GM18502 (cell line): Measurements from ENCODE around the gene HAS3.
"Not testable (repeated sequence)": the region's sequence is repeated elsewhere in the genome, so short reads cannot be mapped to it uniquely, and the experiment has no call there.

Experiments used
- ATAC-seq: cut with Tn5 transposase; IDR thresholded peaks from one replicate; pipeline ENCODE4 v1.9.1; 2021; ENCODE audit warnings: mild to moderate bottlenecking; ENCODE audit not compliant: unreplicated experiment, poor library complexity

The HAS3 gene

DNA sequence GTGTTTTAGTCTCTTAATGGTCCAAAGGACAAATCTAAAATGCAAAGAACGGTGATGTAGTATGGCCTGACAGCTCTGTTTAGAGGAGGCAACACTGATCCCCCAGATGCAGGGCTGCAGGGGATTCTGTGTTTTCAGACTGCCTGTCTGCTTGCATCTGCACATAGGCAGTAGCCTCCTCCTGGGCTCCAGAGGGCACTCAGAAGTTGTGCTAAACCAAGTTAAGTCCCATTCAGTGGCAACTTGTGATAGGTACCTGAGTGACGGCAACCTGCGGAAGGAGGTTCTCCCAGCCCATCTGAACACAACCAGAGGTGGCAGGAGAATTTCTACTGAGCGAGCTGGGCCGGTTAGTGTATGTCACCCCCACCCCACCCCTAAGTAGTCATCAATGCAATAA, 9.9 kb downstream of the HAS3 start:
- ATAC-seq, result no peak

GRCh38 chr16:69115837-69116236, 10.4 kb downstream of the HAS3 start:
- ATAC-seq, result no peak

GRCh38 chr16:69116256-69116875, 10.9 kb downstream of the HAS3 start:
- ATAC-seq, result no peak

DNA sequence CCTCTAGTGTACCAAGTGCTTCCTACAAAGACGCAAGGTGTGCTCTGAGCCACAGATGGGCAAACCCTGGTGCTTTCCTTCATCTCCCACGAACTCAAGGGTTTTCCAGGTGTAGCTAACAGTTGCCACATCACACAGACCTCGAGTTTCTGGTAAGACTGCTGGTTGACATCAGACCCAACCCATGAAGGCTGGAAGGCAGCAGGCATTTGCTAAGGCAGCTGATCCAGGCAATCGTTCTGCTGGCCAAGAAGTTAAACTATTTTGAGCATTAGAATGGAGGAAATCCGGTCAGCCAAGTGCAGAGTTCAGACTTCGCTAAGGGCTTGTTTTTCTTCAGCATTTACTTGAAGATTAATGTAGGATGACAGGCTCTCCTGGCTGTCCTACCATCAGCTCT, 11.5 kb downstream of the HAS3 start:
- no peak for ATAC-seq

- no peak for ATAC-seq
These were observed 13.0 kb downstream of the HAS3 start for GRCh38 chr16:69118468-69118867.

DNA sequence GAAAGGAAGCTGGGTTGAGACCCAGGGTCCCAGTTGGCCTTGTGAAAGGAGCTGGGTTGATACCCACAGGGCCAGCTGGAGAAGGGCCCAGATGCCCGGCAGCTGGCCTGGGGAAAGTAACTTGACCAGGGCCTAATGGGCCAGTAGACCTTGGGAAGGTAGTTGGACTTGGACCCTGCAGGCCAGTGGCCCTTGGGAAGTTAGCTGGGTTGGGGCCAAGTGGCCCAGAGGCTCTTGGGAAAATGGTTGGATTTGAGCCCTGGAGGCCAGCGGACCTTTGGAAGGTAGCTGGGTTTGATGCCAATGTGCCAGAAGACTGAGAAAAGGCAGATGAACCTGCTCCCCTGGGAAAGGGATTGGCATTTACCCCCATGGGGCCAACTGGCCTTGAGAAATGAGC, 13.5 kb downstream of the HAS3 start:
- no peak for ATAC-seq

- ATAC-seq, result no peak
These were observed 14.1 kb downstream of the HAS3 start for GRCh38 chr16:69119536-69119935.

DNA sequence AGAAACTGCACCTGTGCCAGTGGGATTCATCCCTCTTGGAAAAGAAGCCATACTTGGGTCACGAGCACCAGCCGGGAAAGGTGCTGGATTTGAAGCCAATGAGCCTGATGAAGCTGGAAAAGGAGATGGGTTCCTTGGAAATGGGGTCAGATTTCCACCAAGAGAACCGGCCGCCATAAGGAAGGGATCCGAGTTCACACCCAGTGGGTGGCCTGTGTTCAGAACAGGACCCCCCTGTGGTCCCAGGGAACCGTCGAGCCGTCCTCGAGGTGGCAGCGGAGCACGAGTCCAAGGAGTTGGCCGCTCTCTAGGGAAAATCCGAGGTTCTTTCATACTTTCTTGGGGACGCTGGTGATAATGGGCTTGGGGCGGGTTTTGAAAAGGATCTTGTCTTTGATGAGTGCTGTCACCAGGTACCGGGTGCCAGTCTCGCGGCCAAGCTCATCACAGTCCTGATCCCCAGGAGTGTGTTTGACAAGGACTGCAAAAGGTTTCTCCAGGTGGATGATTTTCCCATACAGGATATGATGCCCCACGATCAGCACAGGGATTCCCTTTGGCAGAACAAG, 14.7 kb downstream of the HAS3 start:
- no peak for ATAC-seq

DNA sequence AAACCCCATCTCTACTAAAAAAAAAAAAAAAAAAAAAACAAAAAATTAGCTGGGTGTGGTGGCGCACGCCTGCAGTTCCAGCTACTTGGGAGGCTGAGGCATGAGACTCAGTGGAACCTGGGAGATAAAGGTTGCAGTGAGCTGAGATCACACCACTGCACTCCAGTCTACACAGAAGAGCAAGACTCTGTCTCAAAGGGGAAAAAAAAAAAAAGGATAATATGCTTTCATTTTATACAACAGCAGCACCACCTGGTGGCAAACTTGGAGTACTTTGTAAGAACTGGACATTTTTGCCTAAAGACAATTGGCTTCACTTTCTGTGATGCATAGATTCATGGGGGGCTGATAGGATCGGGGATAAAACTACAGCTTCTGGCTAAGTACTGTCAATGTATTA, 18.5 kb downstream of the HAS3 start:
- no peak for ATAC-seq

GRCh38 chr16:69124406-69124805, 19.0 kb downstream of the HAS3 start:
- ATAC-seq, result not testable (repeated sequence)

- not testable (repeated sequence) for ATAC-seq
These were observed 19.5 kb downstream of the HAS3 start for GRCh38 chr16:69124961-69125360.

- no peak for ATAC-seq
These were observed 20.8 kb downstream of the HAS3 start for GRCh38 chr16:69126221-69126620.

DNA sequence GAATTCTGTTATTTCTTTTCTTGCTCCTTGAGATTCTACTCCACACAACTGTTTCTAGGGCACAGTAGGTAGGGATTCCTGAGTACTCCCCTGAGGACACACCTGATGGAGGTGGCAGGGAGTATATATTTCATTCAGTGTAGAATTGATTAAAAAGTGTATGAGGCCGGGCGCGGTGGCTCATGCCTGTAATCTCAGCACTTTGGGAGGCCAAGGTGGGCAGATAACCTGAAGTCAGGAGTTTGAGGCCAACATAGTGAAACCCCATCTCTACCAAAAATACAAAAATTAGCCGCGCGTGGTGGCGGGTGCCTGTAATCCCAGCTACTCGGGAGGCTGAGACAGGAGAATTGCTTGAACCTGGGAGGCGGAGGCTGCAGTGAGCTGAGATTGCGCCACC, 21.3 kb downstream of the HAS3 start:
- ATAC-seq, result not testable (repeated sequence)

DNA sequence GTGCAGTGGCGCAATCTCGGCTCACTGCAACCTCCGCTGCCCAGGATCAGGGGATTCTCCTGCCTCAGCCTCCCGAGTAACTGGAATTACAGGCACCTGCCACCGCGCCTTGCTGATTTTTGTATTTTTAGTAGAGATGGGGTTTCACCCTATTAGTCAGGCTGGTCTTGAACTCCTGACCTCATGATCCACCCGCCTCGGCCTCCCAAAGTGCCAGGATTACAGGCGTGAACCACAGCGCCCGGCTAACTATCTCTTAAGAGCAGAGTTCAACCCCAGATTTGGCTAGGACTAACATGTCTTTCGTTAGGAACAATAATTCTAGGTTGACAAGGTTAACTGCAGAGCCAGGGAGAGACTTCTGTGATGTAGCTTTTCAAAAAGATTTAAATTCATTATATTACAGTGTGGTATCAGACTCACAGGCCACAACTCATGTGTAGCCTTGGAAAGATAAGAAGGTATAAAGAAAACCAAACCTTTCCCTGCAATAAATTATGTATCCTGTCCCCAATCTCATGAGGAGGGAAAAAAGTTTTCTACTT, 22.6 kb downstream of the HAS3 start:
- no peak for ATAC-seq

- no peak for ATAC-seq
These were observed 25.0 kb downstream of the HAS3 start for GRCh38 chr16:69130461-69130860.

- ATAC-seq, result no peak
These were observed 25.9 kb downstream of the HAS3 start for GRCh38 chr16:69131167-69131838.

DNA sequence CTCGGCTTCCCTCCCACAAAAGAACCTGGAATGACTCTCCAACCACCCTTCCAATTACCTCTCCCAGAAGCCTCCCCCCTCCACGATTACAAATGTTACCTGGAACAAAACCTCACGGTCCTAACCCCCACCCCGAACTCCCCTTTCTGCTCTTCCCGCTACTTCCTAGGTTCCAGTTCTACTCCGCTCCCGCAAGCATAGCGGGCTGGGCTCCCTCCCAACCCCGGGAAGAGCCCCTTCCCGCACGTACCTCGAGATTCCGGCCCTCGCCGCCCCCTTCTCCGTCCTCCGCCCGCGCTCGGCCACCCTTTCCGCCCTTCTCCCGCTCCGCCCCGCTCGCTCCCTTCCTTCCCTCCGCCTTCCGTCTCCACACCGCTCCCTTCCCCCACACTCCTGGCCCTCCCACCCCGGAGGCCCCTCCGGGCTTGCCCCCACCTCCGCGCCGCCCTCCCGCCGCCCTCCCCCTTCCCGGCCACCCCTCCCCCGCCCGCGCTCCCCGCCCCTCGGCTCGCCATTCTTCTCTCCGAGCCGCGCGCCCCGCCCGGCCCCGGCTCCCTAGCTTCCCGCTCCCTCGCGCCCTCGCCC, 26.5 kb downstream of the HAS3 start:
- ATAC-seq, result peak; percentile 40

DNA sequence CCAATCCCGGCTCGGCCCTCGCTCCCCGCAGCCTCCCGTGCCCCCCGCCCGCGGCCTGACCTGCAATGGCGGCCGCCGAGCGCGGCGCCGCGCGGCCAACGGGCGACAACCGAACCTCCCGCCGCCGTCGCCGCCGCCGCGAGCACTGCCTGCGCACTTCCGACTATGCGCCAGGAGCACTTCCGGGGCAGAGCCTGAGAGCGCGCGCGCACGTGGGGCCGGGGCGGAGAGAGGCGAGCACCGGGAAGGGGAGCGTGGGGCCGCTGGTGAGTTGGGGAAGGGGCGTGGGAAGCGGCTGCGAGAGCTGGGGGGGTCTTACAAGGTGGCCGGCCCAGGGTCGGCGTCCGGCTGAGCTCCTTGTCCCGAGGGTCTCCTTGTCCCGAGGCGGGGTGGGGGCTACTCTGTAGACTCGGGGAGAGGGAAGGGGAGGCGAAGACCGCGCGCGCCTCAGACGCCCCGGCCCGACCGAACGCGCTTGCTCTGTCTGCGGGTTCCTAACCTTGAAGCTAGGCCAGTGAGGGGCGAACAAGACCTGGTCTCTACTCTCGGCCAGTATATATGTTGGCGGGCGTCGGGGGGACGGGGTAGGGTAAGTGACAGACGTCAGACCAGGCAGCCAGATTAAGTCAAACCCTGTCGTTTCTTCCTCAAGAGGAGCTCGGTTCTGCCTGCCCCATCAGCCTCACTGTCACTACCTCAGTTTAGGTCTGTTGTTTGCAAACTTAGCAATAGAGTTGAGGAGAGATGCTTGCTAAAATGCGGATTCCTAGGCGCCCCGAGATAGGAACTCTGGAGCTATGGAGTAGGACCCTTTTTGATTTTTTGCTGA, 27.2 kb downstream of the HAS3 start, which contains the start of the genes CHTF8 and UTP4:
CHTF8 (minus strand) TSS at position 165 of the 829 bp plus-strand sequence. CDS start 11,130 bp downstream, outside the sequence.
UTP4 (plus strand) TSS at position 226 of the 829 bp plus-strand sequence. CDS start 811 bp downstream, outside the sequence.
- peak; percentile 85 for ATAC-seq

DNA sequence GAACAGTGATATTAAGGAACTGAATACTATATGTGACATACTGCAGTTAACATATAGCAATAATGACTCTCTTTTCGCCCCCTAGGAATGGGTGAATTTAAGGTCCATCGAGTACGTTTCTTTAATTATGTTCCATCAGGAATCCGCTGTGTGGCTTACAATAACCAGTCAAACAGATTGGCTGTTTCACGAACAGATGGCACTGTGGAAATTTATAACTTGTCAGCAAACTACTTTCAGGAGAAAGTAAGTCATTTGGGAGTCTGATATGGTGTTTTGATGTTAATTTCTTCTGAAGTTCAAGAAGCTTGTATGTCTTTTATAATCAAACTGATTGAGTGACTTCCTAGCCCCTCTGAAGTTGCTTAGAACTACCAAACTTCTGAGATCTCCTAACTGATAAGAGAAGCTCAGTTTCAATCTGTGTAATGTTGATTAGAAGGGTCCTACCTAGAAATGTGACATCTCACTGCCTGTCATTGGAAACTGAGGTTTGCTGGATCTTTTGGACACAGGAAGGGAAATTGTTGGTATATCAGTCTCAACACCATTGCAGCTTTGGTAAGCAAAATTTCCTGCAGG, 28.0 kb downstream of the HAS3 start:
- no peak for ATAC-seq

DNA sequence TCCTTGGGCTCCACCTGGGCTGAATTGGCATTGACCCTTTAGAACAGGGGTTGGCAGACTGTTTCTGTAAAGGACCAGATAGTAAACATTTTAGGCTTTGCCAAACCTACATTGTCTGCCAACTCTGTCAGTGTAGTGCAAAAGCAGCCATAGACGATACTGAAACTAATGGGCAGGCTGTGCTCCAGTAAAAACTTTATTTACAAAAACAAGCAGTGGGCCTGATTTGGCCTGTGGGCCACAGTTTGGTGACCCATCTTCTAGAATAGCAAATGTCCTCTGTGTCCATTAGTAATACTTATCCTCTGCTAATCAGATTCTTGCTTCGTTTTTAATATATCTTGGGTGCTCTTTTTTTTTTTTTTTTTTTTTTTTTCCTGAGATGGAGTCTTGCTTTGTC, 33.2 kb downstream of the HAS3 start:
- ATAC-seq, result no peak
